Activated gamma-delta T cell treated with anti-CD3 and anti-CD28 coated beads, Interleukin-2, amount 50 U/mL, for 16 hours (primary cell): ENCODE measurements around the gene PRR12.

Source experiments
- DNase-seq: peaks from one replicate; pipeline ENCODE4 v3.0.0-alpha.2; 2020; ENCODE audit warnings: low read depth

PRR12 gene

DNA sequence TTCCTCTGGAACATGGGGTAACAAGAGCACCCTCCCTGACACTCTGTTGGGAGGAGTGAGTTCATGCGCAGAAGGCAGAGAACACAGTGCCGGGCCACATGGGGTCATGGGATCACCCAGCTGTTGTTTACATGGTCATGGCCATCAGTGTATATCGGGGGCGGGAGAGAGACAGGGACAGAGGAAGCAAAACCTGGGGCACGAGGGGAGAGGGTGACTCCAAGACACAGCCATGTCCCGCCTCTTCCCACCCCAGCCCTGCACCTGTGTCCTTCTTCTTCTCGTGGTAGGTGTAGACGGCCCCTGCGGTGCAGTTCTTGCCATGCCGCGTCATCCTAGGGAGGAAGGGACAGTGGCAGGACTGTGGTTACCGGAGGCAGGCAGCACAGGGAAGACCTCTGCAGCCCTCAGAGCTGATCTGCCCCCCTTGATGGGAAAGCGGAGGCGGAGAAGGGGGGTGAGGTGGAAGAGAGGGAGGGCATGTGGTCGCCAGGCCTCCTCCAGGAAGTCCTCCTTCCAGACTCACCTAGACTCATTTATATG, 30.6 kb upstream of the PRR12 start:
- DNase-seq, result peak; percentile 37

DNA sequence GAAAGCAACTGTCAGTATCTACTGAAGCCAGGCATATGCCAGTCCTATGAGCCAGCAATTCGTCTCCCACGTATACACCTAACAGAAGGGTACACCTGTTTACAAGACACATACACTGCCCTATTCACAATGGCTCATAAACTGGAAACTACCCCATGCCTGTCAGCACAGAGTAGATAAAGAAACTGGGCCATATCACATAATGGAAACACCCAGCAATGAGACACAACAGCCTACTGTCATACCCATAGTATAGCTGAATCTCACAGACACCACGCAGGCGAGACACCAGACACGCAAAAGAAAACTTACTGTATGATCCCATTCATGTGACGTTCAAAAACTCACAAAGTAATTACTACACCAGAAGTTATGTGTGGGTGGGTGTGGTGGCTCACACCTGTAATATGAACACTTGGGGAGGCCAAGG, 26.4 kb upstream of the PRR12 start:
- DNase-seq, result no peak

DNA sequence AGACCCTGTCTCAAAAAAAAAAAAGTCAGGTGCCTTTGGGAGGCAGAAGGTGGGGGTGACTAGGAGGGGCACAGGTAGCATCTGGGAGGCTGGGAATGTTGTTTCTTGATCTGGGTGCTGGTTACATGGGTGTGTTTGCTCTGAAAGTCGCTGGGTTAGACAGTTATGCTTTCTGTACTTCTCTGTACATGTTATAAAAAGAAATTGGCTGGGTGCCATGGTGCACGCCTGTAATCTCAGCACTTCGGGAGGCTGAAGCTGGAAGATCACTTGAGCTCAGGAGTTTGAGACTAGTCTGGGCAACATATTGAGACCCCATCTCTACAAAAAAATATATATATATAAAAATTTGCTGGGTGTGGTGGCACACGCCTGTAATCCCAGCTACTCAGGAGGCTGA, 25.7 kb upstream of the PRR12 start:
- DNase-seq, result no peak

DNA sequence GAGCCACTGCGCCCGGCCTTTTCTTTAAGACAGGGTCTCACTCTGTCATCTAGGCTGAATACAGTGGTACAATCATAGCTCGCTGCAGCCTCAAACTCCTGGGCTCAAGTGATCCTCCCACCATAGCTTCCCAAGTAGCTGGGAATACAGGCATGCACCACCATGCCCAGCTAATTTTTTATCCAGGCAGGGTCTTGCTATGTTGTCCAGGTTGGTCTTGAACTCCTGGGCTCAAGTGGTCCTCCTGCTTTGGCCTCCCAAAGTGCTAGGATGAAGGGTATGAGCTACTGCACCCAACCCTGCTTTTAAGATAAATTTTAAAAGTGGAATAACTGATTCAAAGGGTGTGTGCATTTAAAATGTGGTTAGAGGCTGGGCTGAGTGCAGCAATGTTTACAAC, 24.7 kb upstream of the PRR12 start:
- DNase-seq, result no peak

DNA sequence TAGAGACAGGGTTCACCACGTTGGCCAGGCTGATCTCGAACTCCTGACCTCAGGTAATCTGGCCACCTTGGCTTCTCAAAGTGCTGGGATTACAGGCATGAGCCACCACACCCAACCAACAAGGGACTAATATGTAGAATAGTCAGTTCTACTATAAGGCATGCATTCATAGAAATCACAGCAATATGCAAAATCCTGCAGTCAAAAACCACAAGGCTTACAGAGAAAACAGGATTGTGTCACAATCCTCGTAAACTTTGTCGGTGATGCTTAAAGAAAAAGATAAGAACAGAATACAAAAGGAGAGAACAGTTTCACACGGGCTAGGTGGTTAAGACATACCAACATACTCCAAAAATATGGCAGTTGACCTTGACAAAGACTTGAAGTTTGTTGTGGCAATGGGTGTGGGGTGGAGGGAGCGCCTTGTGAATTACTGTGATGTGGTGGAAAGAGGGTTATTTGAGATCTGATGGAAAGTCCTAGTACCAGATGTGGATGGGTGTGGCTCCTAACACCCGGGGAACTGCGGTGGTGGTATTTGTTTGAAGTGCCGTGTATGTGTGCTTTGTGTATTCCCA, 23.0 kb upstream of the PRR12 start:
- DNase-seq, result peak; percentile 65

GRCh38 chr19:49570138-49570856, 20.7 kb upstream of the PRR12 start:
- peak; percentile 63 for DNase-seq

DNA sequence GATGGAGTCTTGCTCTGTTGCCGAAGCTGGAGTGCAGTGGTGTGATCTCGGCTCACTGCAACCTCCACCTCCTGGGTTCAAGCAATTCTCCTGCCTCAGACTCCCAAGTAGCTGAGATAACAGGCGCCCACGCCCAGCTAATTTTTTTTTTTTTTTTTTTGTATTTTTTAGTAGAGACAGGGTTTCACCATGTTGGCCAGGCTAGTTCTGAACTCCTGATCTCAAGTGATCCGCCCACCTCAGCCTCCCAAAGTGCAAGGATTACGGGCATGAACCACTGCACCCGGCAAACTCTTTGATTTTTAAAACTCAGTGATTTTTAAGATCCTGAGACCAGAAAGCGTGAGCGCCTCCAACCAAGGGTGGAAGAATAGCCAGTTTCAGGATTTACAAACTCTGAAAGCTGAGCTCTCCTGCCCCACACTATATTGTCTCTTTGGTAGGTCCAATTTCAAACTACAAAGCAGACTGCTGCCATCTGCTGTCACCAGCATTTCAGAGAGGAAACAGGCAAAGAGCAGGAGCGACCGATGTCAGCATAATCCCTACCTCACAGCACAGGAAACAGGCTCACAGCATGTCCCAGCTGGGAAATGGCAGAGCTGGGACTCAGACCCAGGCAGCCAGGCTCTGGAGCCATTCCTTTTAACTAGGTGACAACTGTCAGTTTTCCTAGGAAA, 19.8 kb upstream of the PRR12 start:
- DNase-seq, result no peak

- DNase-seq, result no peak
Measured at GRCh38 chr19:49573009-49573408, 18.0 kb upstream of the PRR12 start.

DNA sequence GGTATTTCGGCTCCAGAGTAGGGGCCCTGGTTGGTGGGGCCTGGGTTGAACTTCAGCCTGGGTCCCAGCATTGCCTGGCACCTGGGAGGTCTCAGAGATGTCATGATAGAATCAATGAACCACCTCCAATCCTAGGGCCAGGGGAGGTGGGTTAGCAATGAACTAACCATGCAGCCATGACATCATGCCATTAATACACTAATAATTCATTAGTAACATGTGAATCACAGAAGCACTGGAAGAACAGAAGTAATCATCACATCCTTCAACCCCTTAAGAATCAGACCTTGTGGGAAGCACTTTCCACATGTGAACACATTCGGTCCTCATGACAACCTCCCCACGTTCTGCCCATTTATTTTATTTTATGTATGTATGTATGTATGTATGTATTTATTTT, 17.6 kb upstream of the PRR12 start:
- no peak for DNase-seq

DNA sequence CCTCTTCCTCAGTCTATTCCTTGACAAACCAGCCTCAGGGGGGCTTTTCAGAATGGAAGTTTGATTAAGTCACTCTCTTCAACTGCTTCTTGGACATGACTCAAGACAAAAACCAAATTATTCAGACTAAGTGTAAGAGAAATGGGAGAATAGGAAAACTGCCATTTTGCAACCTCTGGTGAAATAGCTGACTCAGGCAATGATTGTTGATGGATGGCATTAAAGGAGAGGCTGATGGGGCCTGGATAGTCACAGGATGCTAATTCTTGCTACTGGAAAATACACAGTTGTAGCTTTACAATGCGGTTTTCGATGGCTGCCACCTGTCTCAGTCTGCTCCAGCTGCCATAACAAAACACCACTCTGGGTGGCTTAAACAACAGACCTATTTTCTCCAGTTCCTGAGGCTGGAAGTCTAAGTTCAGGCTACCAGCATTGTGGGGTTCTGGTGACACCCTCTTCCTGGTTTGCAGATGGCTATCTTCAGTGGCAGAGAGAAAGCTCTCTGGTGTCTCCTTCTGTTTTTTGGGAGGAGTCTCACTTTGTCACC, 16.7 kb upstream of the PRR12 start:
- no peak for DNase-seq

DNA sequence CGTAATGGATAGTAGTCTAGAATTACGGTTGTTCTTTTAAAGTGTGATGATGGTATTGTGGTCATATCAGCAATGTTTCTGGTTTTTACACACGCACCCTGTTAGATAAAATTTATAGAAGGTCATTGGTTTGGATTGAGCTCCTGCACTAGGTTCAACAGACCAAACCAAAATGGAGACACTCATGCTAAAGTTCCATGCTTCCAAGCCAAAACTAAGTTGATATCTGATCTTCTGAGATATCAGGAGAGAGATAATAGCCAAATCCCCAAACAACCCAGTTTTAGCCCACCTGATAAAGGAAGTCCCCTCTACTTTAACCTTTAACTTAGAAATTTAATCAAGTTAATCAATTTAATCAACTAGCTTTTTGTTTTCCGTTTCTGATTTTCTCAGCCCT, 11.8 kb upstream of the PRR12 start:
- no peak for DNase-seq

- DNase-seq, result no peak
Measured at GRCh38 chr19:49579947-49580263, 11.1 kb upstream of the PRR12 start.

- DNase-seq, result peak; percentile 93
Measured at GRCh38 chr19:49580264-49581006, 10.5 kb upstream of the PRR12 start, which contains the start of gene NOSIP. NOSIP (minus strand) TSS chr19:49580556; CDS start chr19:49560691, 19,865 bp downstream.

DNA sequence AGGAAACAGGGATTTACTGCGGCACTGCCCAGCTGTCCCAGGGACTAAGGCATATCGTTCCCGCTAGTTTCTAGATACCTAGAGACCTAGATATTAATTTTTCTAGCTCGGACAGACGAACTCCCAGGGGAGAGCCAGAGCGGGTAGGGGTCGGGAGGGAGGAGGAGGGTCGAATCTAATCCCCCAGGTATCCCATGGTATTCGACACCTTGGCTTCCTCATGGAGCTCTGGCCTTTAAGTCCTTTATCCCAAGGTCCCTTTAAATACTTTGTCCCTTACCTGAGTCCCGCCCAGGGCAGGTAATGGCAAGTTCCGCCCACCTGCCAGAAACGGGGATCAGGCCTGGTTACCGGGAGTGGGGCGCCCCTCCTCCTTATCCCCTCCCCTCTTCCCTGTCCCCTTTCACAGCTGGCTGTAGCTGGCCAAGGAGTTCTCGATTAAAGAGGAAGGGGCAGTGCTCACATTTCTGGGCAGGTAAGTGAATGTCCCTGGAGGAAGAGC, 9.9 kb upstream of the PRR12 start, which contains the start of gene PRRG2:
Gene PRRG2, plus strand, starts transcription at position 310 of the 502 bp plus-strand sequence. CDS start 1,904 bp downstream, outside the sequence.
- DNase-seq, result no peak

DNA sequence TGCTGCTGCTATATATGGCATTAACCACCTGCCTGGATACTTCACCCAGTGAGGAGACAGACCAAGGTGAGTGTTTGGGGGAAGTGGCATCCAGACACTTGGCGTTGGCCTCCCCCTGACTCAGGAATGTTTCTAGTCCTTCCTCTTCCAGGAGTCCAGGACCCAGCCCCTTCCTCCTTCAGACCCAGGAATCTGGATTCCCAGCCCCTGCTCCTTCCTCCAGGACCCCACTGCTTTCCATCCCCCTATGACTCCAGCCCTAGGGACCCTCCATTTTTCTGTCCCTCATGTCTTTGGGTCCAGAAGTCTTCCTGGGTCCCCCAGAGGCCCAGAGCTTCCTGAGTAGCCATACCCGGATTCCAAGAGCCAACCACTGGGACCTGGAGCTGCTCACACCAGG, 7.7 kb upstream of the PRR12 start:
- DNase-seq, result no peak

GRCh38 chr19:49585023-49585422, 6.0 kb upstream of the PRR12 start:
- DNase-seq, result no peak

DNA sequence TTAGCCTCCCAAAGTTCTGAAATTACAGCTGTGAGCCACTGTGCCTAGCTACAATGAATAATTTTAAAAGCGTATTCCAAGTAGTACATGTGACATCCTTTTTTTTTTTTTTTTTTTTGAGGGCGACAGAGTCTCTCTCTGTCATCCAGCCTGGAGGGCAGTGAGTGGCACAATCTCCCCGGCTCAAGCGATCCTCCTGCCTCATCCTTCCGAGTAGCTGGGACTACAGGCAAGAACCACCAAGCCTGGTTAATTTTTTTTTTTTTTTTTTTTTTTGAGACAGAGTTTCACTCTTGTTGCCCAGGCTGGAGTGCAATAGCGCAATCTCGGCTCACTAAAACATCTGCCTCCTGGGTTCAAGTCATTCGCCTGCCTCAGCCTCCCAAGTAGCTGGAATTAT, 3.8 kb upstream of the PRR12 start:
- DNase-seq, result no peak

- DNase-seq, result no peak
Measured at GRCh38 chr19:49588365-49589122, 2.4 kb upstream of the PRR12 start.

DNA sequence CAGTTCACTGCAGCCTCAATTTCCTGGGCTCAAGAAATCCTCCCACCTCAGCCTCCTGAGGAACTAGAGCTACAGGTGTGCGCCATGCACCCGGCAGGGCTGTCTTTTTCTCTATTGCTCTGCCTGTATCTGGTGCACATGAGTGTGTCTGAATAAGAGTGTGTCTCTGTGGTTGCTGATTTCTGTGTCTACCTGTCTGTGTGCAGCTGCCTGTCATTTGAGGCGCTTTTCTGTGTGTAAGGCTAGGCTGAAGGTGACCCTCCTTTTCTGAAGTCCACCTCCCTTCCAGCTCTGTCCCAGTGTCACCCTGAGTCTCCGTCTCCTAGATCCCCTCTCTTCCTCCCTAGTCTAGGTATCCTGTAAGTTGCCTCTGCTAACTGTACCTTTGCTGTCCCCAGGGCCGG, 1.5 kb upstream of the PRR12 start:
- no peak for DNase-seq

DNA sequence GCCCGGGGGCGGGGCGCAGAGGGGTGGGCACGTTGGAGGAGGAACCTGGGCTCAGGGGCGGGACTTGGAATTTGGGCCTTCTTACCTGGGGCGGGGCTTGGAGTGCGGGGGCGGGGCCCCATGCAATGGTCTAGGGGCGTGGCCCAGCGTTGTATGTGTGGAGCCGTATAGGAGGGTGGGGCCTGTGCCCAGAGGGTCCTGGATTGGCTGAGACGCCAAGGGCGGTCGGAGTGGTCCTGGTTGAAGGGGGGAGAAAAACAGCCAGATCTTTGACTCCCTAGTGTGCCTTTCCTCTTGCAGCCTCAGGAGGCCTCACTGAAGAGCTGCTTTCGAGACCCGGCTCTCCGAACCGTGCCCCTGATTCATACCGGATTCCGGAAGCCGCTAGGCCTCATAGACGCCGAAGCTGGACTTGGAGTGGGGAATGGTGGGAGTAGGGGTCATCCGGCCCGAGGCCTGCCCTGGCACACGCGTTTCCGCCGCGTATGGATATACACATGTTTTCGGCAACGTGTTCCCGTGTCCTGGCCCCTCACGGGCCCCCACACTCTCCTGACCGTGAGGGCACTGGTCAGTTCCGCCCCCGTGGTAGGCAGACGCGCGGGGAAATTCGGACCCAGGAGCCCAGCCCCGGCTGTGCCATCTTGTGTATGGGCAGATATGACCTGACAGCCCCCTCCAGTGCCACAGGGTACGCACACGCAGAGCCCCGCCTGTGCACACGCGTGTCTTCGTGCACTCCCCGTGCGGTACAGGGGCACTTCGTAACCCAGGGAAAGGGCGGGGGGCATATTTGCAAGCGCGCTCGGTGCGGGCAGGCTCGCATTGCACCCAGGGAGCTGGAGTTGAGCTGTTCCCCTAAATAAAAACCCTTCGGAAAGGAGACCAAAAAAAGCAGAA, 661 bp upstream of the PRR12 start:
- peak; percentile 83 for DNase-seq
